Stimulated activated CD4-positive, alpha-beta T cell treated with anti-CD3 and anti-CD28 coated beads, Interleukin-4, amount 100 ng/mL, for 1 hour (primary cell): ENCODE data around the gene NINL.
"Not testable (repeated sequence)": the region's sequence is repeated elsewhere in the genome, so short reads cannot be mapped to it uniquely, and the experiment has no call there.

Experiments used
- DNase-seq: peaks from one replicate; pipeline ENCODE4 v3.0.0-alpha.2; 2020

NINL gene

DNA sequence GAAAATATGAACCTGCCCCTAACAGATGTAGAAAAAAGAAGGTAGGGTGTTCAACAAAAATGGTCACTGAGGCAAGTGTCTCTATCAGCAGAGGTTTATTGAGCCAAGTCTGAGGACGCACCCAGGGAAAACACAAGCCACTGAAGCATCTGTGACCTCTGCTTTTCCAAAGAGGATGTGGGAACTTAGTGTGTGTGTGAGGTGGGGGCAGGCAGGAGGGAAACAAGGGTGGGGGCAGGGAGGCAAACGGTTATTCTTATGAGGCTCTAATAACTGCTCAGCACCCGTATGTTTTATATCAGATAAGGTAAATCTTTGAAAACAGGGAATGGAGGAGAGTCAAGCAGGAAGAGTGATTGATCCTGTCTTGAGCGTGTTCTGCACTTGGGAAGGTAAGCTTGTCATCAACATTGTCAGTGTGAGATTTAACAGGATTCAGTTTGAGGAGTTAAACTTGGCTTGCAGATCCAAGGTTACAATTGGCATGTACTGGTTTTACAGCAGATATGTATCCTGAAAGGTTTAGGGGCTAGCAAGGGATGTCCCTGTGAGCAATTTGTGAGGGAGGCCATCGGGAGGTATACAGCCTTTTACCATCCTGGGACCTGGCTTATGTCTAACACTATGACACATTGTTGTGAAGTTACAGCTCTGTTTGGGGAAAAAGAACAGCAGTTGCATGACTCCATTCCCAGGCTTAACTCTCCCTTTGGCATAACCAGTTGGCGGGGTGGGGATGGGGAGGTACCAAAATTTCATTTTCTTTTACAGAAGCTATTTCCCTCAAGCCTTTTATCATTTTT, 33.7 kb downstream of the NINL start:
- no peak for DNase-seq

DNA sequence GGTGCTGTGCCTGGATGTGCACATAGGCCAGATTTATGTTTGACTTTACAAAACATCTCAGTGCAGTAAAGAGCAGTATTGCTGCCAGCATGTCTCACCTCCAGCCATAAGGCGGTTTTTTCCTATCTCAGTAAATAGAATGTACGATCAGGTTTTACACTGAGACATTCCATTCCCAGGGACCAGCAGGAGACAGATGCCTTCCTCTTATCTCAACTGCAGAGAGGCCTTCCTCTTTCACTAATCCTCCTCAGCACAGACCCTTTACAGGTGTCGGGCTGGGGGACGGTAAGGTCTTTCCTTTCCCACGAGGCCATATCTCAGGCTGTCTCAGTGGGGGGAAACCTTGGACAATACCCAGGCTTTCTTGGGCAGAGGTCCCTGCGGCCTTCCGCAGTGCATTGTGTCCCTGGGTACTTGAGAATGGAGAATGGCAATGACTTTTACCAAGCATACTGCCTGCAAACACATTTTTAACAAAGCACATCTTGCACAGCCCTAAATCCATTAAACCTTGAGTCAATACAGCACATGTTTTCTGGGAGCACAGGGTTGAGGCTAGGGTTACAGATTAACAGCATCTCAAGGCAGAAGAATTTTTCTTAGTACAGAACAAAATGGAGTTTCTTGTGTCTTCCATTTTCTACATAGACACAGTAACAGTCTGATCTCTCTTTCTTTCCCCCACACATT, 34.5 kb downstream of the NINL start:
- DNase-seq: not testable (repeated sequence)

DNA sequence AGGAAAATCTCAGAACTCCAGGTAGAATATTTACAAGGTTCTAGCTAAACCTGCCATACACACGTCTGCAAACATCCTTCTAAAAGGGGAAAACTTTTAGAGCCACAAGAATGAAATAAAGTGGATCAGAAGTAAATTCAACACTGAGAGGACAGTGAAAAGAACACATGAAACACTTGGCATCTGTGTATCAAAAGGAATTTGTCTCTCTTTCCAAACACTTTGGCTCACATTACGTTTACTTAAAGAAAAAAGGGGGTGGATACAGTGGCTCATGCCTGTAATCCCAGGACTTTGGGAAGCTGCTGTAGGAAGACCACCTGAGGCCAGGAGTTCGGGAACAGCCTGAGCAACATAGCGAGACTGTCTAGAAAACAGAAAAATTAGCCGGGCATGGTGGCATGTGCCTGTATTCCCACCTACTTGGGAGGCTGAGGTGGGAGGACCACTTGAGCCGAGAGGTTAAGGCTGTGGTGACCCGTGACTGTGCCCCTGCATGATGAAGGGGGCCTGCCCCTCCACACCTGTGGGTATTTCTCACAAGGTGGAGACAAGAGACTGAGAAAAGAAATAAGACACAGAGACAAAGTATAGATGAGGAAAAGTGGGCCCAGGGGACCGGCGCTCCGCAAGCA, 35.4 kb downstream of the NINL start:
- no peak for DNase-seq

DNA sequence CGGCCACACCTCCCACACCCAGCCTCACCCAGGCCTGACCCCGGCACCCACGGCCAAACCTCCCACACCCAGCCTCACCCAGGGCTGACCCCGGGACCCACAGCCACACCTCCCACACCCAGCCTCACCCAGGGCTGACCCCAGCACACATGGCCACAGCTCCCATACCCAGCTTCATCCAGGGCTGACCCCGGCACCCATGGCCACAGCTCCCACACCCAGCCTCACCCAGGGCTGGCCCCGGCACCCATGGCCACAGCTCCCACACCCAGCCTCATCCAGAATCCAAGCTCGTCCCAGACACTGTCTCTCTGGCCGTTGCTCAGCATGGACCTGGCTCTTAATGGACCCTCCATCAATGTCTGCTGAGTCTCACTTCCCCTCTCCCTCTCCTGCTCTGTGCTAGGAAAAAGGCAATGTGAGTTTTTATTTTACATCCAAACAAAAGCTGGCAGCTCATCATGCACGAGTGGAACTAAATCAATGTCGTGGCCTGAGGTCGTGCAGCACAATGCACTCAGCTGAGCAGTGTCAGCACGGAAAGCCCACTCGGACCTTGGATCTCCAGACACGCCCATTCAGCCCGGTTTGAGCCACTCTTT, 36.1 kb downstream of the NINL start:
- DNase-seq: no peak

DNA sequence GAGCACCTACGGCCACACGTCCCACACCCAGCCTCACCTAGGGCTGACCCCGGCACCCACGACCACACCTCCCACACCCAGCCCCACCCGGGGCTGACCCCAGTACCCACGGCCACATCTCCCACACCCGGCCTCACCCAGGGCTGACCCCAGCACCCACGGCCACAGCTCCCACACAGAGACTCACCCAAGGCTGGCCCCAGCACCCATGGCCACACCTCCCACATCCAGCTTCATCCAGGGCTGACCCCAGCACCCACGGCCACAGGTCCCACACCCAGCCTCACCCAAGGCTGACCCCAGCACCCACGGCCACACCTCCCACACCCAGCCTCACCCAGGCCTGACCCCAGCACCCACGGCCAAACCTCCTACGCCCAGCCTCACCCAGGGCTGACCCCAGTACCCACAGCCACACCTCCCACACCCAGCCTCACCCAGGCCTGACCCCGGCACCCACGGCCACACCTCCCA, 36.7 kb downstream of the NINL start:
- DNase-seq: no peak

DNA sequence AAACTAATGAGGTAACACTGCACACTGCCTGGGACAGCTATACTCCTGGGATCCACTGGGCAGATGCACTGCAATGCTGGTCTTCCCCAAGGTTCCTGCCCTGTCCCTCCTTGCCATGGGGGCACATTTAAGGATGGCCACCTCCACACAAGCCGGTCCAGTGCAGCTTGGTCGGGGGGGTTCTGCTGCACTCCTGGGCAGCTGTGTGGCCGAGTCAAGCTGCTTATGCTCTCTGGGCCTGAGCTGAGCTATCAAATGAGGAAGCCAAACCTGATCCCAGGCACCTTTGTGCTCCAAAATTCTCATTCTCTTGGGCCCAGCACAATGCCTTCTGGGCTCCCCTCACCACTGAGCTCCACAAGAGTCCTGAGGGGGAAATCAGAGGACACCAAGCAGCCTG, 37.3 kb downstream of the NINL start:
- DNase-seq: no peak

DNA sequence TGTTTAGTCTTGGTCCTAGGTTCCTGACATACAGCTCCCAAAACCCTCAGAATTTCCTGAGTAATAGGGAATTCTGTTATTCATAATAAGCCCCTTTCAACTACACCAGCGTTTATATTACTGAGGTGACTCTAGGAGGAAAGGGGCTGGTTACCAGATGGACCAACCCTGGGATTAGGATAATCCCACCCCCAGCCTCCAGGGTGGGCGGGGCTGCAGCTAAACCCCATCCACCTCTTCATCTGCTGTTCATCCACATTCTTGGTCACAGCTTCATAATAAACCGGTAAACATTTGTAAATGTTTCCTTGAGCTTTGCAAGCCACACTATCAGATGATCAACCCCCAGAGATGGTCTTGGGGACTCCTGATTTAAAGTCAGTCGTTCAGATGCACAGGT, 38.3 kb downstream of the NINL start:
- no peak for DNase-seq

DNA sequence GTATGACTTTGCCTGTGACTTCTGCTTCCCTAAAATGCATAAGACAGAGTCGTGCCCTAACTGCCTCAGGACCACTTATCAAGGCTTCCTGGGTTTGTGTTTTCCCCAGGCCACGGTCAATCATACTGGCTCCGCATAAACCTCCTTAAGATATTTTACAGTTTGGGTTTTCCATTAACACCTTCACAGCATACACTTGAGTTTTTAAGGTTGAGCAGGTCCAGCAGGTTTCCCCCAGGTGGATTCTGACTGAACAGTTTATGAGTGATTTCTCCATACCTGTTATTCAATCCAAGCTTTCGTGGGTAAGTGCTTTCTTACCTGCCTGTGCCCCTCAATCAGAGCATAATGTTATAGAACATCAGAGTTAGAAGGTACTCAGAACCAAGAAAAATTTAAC, 39.3 kb downstream of the NINL start:
- no peak for DNase-seq

DNA sequence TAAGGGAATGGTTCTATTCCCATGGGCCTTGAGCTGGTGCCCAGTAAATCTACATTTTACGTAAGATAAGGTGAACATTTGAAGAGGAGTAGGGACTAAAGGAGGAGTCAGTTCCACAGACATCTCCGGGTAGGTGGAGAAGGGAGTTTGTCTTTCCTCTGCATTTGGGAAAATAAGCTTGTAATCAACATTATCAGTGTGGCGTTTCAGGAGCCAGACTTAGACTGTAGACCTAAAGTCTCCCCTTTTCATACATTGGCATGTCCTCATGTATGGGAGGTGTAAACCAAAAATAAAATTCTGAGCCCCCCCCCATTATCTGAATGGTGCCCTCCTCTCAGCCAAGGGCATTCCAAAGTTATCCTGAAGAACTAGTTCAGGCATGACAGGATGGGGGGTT, 40.2 kb downstream of the NINL start:
- DNase-seq: no peak

DNA sequence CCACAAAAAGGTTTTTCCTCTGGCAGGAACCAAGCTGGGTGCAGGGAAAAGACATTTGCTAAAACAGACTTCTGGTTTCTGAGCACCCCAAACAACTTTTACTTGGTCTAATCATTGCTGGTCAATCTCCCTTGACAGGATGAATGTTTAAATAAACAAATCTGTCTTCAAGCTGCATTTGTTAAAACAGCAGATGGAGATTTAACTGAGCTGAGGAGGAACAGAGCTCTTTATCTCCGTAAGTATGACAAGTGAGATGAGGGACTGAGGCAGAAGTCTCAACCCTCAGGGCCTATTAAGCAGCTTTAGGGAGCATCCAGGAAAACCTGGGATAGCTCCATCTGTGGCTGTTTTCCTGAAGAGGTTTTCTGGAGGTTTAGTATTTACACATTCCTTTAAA, 40.6 kb downstream of the NINL start:
- DNase-seq: no peak

DNA sequence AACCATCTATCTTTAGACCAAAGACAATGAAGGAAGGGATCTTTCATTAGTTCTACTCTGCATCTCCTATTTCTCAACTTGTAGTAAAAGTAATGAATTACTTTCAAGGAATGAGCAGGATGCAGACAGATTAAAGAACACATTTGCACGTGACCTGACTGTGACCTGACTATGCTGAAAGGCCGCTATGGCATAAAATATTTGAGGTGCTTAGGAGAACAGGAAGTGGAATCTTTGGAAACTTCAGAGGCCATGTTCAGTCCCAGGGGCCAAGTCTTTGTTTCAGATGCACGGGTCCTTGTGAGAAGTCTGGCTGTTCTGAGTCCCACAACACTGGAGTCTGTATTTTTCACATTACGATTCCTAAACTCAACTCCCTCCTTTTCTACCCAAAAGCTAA, 41.0 kb downstream of the NINL start:
- DNase-seq: no peak

DNA sequence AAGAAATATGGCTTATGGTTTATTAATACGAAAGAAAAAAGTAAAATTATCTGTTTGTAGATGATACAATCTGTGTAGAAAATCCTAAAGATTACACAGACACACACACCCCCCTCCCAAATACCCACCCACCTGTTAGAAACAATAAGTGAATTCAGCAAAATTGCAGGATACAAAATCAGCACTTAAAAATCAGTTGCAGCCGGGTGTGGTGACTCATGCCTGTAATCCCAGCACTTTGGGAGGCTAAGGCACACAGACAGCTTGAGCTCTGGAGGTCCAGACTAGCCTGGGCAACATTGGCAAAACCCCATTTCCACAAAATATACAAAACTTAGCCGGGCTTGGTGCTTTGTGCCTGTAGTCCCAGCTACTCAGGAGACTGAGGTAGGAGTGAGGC, 42.3 kb downstream of the NINL start:
- no peak for DNase-seq

DNA sequence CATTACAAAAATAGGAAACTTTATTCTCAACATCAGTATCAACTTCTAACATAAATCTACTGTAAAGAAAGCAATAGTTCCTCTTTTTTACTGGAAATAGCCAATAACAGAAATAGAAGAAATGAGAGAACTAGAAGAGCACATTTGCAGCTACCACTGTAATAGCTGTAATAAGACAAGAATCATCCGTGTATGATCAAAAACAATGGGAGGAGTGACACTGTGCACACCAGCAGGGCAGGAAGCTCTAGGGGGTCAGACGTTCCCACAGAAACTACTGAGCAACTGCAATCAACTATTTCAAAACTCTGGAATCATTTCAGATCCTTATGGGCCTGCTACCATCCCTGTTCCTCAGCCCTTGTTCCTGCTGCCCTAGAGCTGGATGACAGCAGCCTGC, 43.7 kb downstream of the NINL start:
- DNase-seq: no peak

DNA sequence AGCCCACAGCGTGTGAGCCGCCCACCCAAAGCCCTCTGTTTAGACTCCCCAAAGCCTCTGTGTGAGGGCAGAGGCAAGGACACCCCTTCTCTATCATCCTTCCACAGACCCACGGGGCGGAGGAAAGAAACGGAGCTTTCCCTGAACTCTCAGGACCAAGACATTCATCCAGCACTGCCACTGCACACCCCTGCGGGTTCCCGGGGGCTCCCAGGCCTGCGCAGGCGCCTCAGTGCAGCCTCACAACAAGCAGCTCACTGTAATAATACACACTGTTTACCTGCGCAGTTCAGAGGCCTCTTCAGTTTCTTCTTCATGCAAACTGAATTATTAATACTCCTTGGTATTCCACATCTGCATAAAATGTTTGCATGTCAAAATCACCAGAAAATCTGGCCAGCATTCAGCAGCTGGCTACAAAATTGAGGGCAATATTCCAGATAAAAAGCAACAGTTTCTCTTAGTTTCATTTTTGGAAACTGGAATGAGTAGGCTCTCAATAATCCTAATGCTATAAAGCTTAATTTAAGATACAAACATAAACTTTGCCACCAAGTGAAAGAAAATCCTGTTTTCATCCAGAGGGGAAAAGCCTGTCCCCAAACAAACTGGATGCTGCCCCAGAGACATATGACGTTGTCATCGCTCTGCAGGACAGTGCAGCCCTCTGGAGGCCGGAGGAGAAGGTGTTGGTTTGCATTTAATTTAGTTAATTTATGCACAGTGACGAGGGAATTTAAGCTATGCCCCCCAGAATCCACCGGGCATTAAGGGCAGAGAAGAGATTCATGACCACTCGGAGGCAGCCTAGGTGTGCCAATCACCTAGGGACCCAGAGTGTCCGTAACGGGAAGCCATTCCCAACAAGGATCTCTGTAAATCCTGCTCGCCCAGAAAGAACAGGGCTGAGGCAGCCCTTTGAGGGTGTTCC, 45.3 kb downstream of the NINL start:
- DNase-seq: no peak

DNA sequence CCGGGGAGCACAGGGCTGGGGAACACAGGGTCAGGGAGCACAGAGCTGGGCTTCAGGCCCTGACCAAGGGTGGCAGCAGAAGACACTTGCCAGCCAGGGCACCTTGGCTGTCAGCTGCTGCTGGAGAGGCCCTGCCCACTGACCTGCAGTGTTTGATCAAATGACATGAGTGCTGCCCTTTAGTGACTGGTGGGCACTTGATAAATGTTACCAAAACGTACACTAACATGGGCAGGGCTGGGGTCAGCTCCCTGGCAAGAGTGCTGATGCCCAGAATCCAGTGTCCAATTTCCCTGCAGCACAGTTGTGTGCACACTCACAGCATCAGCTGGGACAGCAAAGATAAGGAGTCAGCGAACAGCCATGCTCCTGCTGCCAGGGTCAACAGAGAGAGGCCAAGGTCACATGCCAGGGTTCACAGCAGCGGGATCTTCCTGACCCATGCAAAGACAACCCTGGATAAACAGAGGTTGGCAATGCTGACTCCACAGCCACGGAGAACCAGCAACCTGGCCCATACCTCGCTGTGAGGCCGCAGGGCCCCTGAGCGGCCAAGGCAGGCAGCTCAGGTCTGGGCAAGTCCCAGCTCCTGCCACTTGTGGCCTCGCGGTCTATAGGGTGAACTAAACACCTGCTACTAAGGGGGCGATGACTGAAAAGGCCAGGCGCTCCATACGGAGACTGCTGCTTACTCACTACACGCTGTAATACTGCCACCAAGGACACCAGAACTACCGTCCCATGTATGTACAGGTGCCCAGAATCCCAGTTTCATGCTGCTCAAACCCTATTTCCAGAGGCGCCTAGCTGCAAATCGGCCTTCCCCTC, 46.3 kb downstream of the NINL start:
- DNase-seq: no peak

DNA sequence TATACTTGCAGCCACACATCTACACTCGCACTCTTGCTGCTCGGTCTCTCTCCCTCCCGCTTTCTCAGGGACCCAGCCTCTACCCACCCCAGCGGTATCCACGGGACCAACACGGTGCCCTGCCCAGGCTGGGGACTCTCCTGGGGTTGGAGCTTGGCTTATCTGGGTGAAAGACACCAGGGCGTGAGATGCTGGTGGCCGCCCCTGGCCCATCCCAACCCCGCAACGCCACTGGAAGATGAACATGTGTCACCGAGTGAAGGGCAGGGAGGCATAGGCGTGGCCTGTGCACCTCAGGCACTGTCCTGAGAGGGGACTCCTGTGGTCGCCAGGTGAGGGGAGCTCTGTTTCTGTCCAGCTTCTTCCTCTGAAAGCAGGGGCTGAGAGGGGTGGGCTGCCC, 47.4 kb downstream of the NINL start:
- DNase-seq: no peak

DNA sequence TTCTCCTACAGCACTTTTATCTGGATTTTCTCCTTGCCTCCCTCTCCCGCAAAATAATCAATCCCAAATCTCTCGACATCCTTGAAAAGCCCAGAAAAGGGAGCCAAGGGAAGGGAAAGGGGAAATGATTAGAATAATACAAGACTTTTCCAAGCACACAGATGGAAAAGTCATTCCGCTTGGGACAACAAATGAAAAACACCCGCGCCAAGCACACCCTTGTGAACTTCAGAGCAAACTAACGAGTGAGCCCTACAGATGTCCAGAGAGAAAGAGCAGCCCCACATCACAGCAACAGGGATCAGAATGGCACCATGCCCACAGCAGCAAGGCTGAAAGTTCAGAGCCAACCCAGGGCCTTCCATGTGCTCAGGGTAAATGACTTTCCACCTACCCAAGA, 49.6 kb downstream of the NINL start:
- DNase-seq: no peak

DNA sequence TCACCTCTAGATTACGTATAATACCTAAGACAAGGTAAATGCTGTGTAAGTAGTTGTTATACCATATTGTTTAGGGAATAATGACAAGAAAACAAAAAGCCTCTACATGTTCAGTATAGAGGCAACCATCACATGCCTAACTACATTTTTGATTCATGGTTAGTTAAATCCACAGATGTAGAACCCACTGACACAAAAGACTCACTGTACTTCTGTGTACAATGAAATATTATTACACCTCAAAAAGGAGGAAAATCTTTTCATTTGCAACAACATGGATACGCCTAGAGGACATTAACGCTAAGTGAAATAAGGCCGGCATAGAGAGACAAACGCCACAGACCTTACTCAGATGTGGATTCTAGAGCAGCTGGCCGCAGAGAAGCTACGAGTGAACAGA, 50.5 kb downstream of the NINL start:
- no peak for DNase-seq

DNA sequence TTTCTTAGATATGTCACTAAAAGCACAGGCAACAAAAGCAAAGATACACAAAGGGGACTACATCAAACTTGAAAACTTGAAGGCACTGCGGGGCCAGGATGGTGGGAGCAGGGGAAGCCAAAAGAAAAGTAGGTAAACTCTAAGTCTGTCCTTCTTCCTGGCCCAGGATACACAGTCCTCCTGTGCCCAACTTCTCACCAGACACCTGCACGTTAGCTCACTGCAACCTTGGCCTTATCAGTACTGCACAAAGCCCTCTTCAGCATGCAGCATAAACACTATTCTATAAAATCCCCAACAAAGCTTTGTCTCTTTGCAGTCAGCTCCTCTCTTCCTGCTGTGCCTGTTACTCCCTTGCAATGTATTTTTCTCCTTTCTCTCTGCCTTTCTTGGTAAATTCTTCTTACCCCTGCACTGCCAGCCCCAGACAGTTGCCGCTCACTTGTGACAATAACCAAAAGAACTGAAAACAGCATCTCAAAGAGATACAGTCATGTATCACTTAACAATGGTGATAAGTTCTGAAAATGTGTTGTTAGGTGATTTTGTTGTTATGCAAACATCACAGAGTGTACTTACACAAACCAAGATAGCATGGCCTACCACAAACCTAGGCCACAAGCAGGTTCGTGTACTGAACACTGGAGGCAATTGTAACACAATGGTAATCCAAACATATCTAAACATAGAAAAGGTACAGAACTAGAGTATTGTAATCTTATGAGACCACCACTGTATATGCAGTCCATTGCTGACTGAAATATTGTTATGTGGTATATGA, 51.2 kb downstream of the NINL start:
- DNase-seq: no peak

DNA sequence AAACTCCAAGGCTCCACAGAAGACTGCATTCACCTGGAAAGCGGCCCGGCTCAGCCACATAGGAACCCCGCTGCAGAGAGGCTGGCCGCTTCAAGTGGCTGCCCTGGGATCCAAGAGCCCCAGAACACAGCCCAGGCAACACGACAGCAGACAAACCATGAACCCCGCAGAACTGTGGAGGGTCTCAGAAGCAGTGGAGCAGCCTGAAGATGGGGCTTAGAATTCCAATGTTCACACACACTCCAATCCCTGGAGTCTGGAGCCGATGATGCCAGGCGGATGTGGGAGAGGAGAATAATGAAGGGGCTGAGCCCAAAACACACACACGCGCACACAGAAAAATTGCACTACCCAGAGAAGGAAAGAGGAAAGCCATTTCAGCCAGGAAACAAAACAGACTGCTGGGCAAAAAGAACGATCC, 52.4 kb downstream of the NINL start:
- no peak for DNase-seq
